GM21515 (cell line): ENCODE results near the gene NRXN3.
"Not testable (repeated sequence)": the region's sequence is repeated elsewhere in the genome, so short reads cannot be mapped to it uniquely, and the experiment has no call there.

Experiments used
- ATAC-seq: cut with Tn5 transposase; IDR thresholded peaks from one replicate; pipeline ENCODE4 v1.9.1; 2021; ENCODE audit not compliant: unreplicated experiment

The NRXN3 gene

DNA sequence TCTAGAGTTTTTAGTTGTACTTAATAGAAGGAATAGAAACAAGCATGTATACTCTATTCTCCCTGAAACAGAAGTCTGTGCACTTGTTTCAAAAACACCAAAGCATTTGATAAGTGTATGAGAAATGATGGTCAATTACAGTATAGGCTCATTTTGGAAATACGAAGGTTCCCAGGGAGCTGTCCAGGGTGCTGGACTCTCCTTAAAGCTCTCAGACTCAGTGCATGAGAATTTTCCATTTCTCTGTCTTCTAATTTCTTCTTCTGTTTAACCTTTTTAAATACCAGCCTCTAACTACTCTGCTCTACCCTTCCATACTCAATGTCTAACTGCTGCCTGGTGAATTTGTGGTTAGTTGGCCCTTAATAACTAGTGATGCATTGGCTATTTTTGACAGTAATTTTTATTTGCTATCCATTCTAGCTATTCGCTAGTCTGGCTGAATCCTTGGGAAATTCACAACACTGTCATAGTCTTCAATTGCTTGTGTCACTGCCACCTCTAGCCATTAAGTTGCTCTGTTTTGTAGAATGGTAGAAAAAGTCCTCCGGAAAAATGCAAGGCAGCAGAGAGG lies 229.2 kb downstream of the NRXN3 start:
- no peak for ATAC-seq

DNA sequence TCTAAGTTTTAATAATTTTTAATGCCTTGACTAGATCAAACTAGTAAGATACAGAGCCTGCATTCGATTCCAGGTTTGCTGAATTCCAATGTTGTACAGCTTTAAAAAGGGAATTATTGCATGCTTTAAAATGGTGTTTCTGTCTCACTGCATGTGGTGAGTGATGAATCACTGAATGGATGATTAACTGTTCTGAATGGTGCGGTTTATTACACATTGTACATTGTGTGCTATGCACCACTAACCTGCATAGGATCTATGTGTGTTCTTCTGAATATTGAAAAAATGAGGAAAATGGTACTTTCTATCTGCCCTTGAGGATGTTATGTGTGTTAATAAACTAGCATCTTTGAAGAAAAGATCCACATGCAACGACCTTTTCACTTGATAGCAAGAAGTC lies 231.7 kb downstream of the NRXN3 start:
- no peak for ATAC-seq

DNA sequence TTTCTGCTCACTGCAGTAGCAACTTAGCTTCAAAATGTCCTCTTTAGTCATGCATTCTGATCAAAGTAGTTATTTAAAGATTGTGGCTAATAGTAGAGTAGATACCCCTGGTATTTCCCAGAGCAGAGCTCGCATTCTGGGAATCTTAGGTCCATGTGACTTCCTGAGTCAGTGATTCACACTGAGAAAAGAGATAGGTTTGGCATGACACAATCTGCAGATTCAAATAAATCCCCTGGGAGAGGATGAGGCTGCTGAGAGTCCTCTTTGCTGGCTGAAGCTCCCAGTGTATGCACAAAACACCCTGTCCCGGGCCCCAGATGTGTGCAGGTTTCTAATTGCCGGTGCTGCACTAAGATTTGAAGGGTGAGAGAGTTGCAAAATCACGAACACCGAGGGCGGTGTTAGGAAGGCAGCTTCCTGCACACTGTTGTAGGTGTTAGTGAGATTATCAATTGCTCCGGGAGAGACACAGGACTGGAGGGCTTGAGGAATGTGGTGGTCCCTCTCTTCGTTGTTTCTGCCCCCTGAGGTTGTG lies 233.2 kb downstream of the NRXN3 start:
- ATAC-seq = peak; percentile 59

DNA sequence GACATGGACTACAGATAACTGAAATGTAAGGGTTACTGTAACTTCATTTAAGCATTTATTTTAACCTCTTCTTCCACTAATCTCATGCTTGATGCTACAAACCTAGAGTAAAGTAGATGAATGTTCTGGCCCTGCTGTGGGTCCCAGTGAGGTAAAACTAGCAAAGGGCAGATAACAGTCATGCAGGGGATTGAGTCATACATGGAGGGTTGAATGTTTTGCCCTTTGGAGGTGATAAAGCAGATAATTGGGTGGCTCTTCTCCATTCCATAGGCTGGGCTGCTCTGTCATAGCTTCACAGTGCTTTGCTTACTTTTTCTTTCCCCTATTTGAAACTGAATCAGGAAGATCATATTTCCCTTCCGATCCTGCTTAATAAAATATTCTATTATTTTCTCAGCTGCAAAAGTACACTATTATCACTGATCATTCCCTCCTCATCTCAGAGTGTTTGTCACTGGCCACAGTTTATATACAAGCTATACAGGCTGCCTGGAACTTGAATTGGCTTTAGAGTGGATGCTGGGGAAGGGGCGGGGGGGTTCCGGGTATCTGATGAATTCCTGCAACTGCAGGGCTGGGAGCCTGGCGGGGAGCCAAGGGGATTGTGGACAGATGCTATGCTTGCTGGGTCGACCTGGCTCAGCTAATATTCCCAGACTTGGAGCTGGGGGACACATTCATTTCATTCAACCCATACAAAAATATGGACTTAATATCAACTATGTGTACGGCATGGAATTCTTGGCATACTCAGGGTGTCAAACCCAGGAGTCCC lies 235.1 kb downstream of the NRXN3 start:
- no peak for ATAC-seq

DNA sequence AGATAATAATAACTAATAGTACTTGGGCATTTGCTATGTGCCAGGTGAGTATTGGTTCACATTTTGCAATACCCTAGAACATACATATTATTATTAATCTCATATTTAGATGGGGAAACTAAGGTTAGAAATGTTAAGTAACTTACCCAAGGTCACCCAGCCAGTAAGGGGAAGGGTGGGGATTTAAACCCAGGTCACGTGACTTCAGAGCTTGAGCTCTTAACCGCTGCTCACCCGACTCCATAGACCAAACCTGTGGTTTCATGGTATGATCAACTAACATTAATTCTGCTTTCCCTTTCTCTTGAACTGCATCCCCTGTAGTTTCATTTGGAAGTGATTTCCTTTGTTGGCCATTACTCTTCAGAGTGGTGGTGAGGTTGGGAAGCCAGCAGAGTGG lies 242.3 kb downstream of the NRXN3 start:
- no peak for ATAC-seq

DNA sequence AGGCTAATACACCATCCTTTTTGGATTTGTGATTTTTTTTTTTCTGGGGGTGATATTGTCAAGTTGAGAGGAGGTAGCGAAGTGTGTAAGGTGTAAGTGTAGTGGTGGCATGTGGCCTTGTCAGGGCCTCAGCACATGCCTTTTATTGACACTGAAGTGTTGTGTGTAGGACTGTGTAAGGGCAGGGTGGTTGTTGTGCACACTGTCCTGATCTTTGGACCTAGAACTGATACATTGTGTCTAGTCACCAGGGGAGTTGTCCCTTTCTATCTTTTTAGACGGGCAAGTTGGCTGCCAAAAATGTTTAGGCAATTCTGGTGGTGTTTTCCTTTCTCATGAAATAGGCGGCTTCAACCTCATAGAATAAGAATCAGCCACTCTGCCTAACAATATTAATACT lies 244.0 kb downstream of the NRXN3 start:
- ATAC-seq = no peak

DNA sequence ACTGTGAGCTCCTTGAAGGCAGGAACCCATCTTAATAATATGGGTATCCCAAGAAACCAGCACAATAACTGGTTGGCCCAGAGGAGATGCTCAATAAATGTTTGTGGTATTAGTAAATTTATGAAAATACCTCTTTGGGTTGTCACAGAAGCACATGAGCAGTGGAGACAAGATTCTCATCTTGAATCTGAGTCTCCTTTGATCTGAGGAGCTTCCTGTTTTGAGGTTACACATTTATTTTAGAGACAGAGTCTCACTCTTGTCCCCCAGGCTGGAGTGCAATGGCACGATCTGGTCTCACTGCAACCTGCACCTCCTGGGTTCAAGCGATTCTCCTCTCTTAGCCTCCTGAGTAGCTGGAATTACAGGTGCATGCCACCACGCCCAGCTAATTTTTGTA lies 247.4 kb downstream of the NRXN3 start:
- ATAC-seq = no peak

DNA sequence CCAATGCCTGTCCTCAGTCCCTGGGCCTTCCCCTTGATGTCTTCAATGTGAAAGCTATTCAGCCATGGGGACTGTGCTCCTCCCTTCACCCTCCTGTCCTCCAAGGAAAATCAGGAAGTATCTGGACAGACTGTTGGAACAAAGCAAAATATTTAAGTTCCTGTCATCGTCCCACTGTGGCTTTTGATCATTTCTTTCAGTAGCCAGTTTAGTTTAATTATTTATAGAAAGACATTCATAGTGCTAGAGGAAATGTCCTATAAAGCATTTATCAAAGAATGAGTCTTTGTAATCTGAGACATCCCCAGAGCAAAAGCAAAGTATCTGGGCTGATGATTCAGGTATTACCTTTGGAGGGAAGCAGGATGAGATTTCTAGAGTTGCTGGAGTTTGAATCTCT lies 254.1 kb downstream of the NRXN3 start:
- no peak for ATAC-seq

DNA sequence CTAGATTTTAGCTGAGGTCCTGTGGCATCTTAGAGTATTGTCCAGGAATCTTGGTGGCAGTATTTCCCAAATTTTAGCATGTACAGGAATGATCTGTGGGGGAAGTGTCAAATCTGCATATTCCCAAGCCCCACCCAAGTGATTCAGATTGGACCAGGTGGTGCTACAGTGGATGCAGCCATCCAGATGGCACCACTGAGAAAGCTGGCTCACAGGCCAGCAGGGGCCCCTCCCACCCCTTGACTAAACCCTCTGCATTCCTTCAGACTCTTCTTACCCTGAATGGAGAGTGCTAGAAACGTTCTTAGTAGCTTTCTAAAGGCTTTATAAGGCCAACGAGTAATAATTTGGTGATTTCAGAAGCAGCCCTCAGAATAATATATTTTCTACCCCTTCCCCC lies 255.2 kb downstream of the NRXN3 start:
- no peak for ATAC-seq

DNA sequence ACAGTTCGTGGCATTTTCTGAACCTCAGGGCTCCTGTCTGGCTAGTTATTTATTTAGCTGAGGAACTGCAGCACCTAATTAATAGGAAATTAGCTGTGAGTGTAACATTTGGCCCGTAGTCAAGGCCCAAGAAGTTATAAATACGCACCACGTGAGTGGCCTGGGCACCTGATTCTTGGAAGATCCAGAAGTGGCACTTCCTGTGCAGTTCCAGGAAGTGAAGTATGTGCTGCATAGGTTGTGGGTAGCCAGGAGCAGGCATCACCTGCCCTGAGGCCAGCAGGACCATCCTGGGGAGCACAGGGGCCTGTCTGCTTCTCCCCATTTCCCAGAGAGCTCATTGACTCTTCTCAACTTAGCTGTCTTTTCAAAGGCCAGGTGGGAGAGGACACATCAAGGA lies 255.6 kb downstream of the NRXN3 start:
- no peak for ATAC-seq

DNA sequence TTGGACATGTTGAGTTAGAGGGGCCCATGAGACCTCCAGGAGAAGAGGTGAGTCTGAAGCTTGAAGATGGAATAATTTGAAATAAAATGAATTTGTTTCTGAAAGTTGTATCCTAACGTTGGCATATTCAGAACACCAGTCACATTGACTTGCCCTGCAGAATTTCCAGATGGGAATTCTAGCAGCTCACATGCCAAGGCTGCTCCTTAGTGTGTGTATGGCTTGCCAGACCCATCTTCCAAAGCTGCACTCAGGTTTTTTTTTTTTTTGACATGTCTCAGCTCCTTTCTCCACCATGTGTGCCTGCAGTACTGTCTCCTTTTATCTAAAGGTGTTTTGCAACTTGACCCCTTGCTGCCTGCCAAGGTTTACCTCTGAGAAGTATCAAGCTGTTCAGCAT lies 261.9 kb downstream of the NRXN3 start:
- ATAC-seq = no peak

DNA sequence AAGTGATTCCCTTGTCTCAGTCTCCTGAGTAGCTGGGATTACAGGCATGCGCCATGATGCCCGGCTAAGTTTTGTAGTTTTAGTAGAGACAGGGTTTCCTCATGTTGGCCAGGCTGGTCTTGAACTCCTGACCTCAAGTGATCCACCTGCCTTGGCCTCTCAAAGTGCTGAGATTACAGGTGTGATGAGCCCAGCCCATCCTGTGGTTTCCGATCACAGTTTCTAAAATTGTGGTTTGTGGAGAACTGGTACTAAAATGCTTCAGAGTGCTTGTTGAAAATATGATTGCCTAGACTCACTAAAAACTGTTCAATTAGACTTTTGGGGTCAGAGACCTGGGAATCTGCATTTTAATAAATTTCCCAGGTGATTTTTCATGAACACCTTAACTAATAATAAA lies 267.3 kb downstream of the NRXN3 start:
- not testable (repeated sequence) for ATAC-seq

DNA sequence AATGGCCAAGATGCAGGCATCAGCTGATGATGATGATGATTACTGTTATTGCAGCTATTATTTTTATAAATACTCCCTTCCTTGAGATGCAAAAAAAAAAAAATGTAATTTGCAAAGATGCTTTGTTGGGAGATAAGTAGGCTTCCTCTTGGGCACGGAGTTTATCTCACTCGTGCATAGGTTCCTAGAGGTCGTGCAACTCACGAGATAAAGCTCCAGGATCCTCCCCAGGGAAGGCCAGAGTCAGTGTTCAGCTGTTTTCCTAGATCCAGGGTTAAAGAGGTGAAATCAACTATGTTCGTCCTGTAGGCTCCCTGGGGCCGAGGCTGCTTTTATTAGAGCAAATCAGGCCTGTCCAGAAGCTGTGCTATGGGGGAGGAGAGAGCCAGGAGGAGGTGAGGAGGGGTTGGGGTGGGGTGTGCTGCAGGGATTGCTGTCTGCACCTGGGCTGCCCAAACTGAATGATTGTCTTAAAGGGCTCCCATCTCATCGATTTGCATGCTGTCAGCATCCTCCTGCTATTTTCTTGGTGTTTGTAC lies 270.3 kb downstream of the NRXN3 start:
- no peak for ATAC-seq

DNA sequence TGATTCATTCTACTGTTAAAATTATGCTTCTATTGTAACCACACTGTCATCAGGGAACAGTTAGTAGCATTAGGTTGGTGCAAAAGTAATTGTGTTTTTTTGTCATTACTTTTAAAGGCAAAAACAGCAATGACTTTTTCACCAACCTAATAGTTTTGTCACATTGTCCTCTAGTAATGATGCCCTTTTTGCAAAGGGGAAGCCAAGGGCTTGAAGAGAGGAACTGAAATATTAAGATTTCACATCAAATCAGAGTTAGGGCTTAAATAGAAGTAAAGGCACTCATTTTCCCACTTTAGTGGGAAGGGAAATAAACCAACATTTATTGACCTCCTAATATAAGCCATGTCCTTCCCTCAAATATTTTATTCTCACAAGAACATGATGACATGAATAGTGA lies 273.7 kb downstream of the NRXN3 start:
- no peak for ATAC-seq

DNA sequence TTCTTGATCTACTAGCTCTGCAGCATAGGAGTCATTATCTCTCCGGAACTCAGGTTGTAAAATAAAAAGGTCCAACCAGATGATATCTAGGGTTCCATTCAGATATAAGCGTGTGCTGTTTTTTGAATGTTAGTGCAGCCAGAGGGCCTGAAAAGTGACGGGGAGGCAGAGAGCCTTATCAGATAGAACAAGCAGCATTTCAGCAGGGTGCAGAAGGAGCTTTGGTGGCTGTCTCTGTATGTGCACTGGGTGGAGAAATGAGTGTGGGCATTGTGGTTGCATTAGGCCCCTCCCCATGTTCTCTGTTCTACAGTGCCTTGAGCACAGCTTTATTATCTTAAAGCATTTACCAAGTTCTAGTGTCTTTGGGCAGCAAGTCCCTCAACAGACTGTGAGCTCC lies 275.1 kb downstream of the NRXN3 start:
- ATAC-seq = no peak

DNA sequence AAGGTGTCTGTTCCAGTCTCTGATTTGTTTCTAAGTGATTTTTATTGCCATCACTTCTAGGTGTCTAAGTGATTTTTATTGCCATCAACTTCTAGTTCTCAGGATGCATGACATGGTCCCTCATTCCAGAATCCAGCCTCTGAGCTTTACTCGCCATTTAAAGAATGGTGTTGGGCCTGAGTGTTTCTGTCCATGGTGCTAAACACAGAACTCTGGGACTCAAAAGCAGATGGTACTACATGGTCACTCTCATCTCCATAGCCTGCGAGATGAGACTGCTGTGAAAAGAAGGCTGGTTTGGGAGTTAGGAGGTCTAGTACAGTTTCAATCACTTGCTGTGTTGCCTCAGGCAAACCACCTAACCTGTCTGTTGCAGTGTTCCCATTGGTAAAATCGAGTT lies 276.6 kb downstream of the NRXN3 start:
- ATAC-seq = no peak

DNA sequence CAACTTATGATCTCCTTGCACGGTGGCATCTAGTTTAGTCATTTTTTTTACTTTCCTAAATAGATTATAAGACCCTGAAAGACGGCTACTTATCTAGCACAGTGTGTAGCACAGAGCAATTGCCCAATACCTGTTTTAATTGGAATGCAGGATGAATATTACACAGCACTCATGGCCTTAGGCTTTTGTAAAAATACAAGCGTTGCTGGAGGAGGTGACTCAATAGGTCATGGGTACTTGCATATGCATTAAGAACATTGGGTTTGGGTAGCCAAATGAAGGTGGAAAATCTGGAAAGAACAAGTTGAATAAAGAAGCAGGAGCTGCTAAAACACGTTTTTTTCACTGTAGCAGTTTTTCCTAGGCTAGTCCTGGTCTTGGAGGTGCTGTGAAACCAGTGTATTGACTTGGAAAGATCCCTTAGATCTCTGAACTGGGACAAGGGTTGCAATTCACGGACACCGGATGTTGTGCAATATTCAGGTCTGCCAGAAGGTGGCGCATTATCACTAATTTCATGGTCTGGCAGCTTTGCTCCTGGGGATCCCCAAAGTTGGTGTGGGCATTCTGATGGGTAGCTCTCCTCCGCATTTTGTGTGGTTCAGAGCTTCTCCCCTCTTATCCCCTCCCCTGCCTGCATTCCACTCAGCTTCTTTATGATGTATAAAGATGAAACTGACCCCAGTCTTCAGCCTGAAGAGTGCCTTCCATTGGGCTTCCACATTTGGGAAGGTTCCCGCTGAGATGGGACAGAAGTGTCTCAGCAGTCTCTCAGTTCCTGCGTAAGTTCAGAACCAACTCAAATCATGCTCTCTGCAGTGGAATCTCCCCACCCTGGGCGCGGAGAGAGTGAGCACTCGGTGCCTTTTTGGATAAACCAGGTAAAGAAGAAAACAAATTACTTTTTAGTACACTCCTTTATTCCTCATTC lies 278.3 kb downstream of the NRXN3 start:
- peak; percentile 81 for ATAC-seq

DNA sequence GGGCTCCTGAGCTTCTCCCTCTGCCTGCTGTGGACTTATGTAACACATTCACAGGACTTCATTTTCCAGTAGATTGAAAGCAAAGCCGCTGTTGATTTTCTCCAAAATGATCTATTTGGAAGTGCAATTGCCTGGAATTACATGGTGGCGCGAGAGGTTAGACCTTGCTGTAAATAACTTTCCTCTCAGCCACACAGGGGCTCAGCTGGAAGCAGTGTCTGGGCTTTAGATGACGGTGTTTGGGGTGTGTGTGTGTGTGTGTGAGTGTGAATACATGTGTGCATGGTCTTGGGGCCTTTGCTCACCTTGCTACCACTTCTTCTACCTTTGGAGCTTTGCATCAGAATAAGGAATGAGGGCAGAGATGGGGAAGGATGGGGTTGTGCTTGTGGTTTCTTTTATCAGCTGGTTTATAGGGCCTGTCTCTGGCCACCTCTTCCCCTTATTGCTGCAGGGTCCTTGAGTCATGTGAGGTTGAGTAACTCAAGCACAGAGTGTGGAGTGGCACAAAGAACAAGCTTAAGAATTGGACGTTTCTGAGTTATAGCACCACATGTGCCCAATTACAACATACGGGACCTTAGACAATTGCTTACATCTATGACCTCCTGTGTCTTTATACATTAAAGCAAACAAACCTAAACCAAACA lies 280.6 kb downstream of the NRXN3 start:
- ATAC-seq = no peak

DNA sequence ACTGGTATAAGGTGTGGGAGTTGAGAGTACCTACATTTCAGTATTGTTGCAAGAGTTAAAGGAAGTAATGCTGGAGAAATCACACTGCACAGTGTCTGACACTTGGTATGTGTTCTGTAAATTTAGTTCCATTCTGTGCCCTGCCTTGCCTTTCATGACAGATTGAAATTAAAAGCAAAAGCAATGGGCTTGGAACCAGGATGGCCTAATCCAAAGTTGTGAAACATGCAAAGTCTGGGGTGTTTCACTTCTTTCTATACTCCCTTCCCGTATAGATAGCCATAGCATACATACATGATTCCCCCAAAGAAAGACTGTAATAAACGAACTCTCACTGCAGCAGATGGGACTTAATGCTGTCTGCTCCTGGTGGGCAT lies 281.1 kb downstream of the NRXN3 start:
- no peak for ATAC-seq

DNA sequence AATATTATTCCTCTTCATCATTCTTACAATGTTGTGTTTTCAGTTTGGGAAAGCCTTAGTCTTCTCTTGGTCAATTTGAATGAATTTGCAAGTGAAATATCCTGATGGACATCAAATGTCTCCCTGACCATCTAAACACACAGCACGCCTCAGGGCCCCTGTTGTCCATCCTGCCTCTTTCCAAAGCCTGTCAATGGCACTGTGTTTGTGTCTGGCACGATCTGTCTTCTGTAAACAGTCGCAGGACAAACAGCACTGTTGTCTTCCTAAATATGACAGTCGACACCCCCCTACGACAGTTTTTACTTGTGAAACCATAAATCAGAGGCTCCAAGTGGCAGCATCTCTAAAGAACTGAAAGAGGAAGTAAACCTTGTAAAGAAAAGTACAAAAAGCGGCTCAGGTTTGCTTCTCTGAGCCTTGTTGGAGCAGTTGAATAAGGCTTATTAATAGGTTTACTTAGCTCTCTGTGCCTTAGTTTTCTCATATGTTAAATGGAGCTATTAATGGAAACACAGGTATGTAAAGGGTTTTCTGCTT lies 285.8 kb downstream of the NRXN3 start:
- ATAC-seq = peak; percentile 76

DNA sequence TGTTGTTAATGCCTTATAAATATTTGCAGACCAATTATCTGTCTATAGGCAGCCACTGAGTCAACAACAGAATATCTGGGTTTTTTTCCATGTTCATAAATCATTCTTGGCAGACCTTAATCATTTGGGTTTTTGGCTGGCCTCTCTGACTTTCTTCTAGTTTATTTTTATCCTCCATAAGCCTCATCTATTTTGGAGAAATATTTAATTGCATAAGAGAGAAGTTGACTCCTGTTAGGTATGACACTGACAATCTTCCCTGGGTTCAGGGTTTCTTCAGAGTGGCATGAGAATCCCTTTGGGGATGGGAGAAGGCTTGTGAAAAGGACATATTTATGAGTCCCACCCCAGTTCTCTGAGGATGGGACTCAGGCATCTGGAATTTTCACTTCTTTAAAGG lies 299.8 kb downstream of the NRXN3 start:
- ATAC-seq = no peak
